Neural progenitor cell (in vitro differentiated cells): ENCODE results near the gene RPS6KA5. TPM values are rescaled to one million over a fixed set of nuclear protein-coding genes. Genes with fewer than 3 reads are reported as not detected.
A peak's percentile ranks its signal among the peaks of the same experiment; 100 is the strongest.

Source experiments
- DNase-seq: peaks from one replicate; pipeline ENCODE4 v3.0.0-alpha.2; 2016; ENCODE audit warnings: low spot score
- H2AFZ ChIP-seq: fragments of 200-600 bp; sonication (generic); replicated peaks from 2 replicates; pipeline ENCODE4 v1.6.1; 2016; ENCODE audit warnings: antibody characterized with exemption
- H3F3A ChIP-seq: fragments of 200-600 bp; sonication (generic); 2 replicates; pipeline ENCODE4 v1.6.1; 2016; ENCODE audit warnings: antibody characterized with exemption, low read depth
- H3K27ac ChIP-seq: fragments of 200-600 bp; sonication (generic); 2 replicates; pipeline ENCODE4 v1.5.1; 2016; ENCODE audit warnings: mild to moderate bottlenecking
- H3K27me3 ChIP-seq: fragments of 200-600 bp; sonication (generic); 2 replicates; pipeline ENCODE4 v1.6.1; 2016; ENCODE audit warnings: mild to moderate bottlenecking, moderate library complexity
- H3K36me3 ChIP-seq: fragments of 200-600 bp; sonication (generic); 2 replicates; pipeline ENCODE4 v1.5.1; 2016
- H3K4me1 ChIP-seq: fragments of 200-600 bp; sonication (generic); 2 replicates; pipeline ENCODE4 v1.6.1; 2016; ENCODE audit warnings: mixed run types
- H3K4me2 ChIP-seq: fragments of 200-600 bp; sonication (generic); 2 replicates; pipeline ENCODE4 v1.6.1; 2016
- H3K4me3 ChIP-seq: fragments of 200-600 bp; sonication (generic); 2 replicates; pipeline ENCODE4 v1.5.1; 2016
- H3K79me2 ChIP-seq: fragments of 200-600 bp; sonication (generic); 2 replicates; pipeline ENCODE4 v1.6.1; 2016; ENCODE audit warnings: low read depth
- H3K9ac ChIP-seq: fragments of 200-600 bp; sonication (generic); 2 replicates; pipeline ENCODE4 v1.6.1; 2016
- H3K9me3 ChIP-seq: fragments of 200-600 bp; sonication (generic); 2 replicates; pipeline ENCODE4 v1.5.1; 2016; ENCODE audit warnings: low read depth
- H4K20me1 ChIP-seq: fragments of 200-600 bp; sonication (generic); 2 replicates; pipeline ENCODE4 v1.6.1; 2016; ENCODE audit warnings: low read depth
- H3K27ac Mint-ChIP-seq: 3 replicates; pipeline ENCODE4 v1.8.0; 2021; ENCODE audit warnings: mixed read lengths
- H3K27me3 Mint-ChIP-seq: 2 replicates; pipeline ENCODE4 v1.8.0; 2022; ENCODE audit warnings: low read depth, mild to moderate bottlenecking, inconsistent platforms, moderate library complexity, mixed read lengths; ENCODE audit not compliant: insufficient read depth
- H3K36me3 Mint-ChIP-seq: 3 replicates; pipeline ENCODE4 v1.8.0; 2021; ENCODE audit warnings: mixed read lengths
- H3K4me1 Mint-ChIP-seq: 3 replicates; pipeline ENCODE4 v1.8.0; 2021; ENCODE audit warnings: mixed read lengths
- H3K4me3 Mint-ChIP-seq: 3 replicates; pipeline ENCODE4 v1.8.0; 2021; ENCODE audit warnings: mild to moderate bottlenecking, moderate library complexity, mixed read lengths
- H3K9me3 Mint-ChIP-seq: 3 replicates; pipeline ENCODE4 v1.8.0; 2020; ENCODE audit warnings: mixed read lengths
- EZH2 ChIP-seq: fragments of 200-600 bp; sonication (generic); IDR thresholded peaks from 2 replicates; pipeline ENCODE4 v1.6.1; 2017; ENCODE audit warnings: antibody characterized with exemption, mild to moderate bottlenecking, moderate library complexity
- EZH2phosphoT487 ChIP-seq: fragments of 200-600 bp; sonication (generic); IDR thresholded peaks from 2 replicates; pipeline ENCODE4 v1.6.1; 2017; ENCODE audit warnings: antibody characterized with exemption
- total RNA-seq: library from RNA; depleted of rRNA; stranded (reverse); fragments of >200 nt; gene quantifications from 2 replicates; pipeline ENCODE4 v1.2.3, GENCODE V29; 2015; ENCODE audit warnings: low replicate concordance
- TF ChIP-seq, protein P1 (sequence below): fragments of 200-600 bp; sonication (generic); IDR thresholded peaks from 2 replicates; pipeline ENCODE4 v1.5.1; 2017; ENCODE audit warnings: antibody characterized with exemption, mild to moderate bottlenecking

Gene RPS6KA5
- total RNA-seq, 1 donor from 2014 or later, result 8.3 TPM

DNA sequence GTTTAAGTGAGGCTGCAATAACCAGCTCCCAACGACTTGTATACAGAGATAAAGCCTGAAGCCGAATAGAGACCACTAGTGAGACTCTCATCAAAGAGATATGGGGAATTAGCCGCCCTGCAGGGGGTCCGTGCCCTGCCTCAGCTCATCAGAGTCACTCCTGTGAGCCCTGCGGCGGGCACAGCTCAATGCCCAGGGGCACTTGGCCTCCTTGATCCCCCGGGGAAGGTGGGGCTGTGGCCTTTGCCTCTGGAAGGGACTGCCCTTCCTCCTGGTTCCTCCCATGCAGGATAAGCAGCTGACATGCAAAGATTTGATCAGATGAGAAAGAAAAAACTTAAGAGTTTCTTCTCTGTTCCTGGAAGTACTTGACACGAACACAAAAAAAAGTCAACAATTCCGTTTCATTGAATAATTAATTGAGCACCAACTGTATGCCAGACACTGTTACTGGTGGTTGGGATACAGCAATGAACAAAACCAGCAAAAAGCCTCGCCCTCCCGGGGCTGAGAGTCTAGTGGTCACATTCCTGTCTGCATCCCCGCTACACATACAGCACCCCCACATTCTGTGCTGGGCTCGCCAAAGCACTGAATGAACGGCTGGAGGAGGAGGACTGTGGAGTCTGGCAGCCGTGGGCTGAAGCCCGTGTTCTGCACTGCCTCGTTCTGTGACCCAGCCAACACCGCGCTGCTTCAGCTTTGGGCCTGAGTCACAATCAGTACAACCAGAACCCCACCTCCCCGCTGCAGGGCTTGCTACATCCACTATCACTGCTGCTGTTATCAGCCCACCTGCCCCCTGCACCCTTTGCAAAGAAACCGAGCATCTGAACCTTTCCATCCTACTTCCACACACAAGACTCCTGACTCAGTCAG lies 254.5 kb downstream of the RPS6KA5 start:
- peak overlapping the region; percentile 4 for H3K27ac Mint-ChIP-seq
- peaks cover 31% of the 10 kb centered on the region for H3K4me1 Mint-ChIP-seq
- TF ChIP-seq, protein P1, sequence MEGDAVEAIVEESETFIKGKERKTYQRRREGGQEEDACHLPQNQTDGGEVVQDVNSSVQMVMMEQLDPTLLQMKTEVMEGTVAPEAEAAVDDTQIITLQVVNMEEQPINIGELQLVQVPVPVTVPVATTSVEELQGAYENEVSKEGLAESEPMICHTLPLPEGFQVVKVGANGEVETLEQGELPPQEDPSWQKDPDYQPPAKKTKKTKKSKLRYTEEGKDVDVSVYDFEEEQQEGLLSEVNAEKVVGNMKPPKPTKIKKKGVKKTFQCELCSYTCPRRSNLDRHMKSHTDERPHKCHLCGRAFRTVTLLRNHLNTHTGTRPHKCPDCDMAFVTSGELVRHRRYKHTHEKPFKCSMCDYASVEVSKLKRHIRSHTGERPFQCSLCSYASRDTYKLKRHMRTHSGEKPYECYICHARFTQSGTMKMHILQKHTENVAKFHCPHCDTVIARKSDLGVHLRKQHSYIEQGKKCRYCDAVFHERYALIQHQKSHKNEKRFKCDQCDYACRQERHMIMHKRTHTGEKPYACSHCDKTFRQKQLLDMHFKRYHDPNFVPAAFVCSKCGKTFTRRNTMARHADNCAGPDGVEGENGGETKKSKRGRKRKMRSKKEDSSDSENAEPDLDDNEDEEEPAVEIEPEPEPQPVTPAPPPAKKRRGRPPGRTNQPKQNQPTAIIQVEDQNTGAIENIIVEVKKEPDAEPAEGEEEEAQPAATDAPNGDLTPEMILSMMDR, result no peak
- no peak for TF ChIP-seq EZH2
- no peak for TF ChIP-seq EZH2phosphoT487
- Histone ChIP-seq H3K4me2 (no peak overlapping the region), H3K79me2 (no peaks in the 10 kb centered on the region), H3K36me3 (no peaks in the 10 kb centered on the region), H4K20me1 (no peaks in the 10 kb centered on the region), H3F3A (no peaks in the 10 kb centered on the region), H3K4me3 (no peak overlapping the region), H3K4me1 (no peaks in the 10 kb centered on the region), H3K27ac (no peak overlapping the region), H3K9me3 (no peaks in the 10 kb centered on the region), H2AFZ (no peak overlapping the region), H3K9ac (no peak overlapping the region), H3K27me3 (no peaks in the 10 kb centered on the region)
- peaks cover 2% of the 10 kb centered on the region for H3K36me3 Mint-ChIP-seq
- no peak overlapping the region for H3K4me3 Mint-ChIP-seq
- peak; percentile 24 for DNase-seq
- H3K27me3 Mint-ChIP-seq, result peaks cover 5% of the 10 kb centered on the region
- no peaks in the 10 kb centered on the region for H3K9me3 Mint-ChIP-seq

DNA sequence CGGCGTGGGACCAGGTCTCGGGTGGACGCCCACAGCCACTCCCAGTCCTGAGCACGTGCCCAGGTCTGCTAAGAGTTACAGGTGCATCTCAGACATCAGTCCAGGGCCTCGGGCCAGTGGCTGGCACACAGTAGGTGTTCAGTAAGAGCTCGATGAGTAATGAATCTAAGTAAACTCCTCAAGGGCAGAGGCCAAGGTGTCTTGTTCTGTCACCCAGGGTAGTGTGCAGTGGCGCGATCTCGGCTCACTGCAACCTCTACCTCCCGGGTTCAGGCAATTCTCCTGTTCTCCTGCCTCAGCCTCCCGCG lies 255.4 kb downstream of the RPS6KA5 start:
- no peak for DNase-seq
- no peaks in the 10 kb centered on the region for H3K4me1 ChIP-seq
- no peaks in the 10 kb centered on the region for H3K27me3 ChIP-seq
- H2AFZ ChIP-seq, result no peak overlapping the region
- H3K9me3 ChIP-seq, result no peaks in the 10 kb centered on the region
- no peak overlapping the region for H3K9ac ChIP-seq
- TF ChIP-seq, protein P1, result no peak
- no peak for TF ChIP-seq EZH2
- TF ChIP-seq EZH2phosphoT487, result no peak
- no peaks in the 10 kb centered on the region for H3F3A ChIP-seq
- H3K4me3 Mint-ChIP-seq, result no peak overlapping the region
- H3K79me2 ChIP-seq, result no peaks in the 10 kb centered on the region
- peaks cover 10% of the 10 kb centered on the region for H3K27me3 Mint-ChIP-seq
- no peak overlapping the region for H3K4me2 ChIP-seq
- H3K9me3 Mint-ChIP-seq, result no peaks in the 10 kb centered on the region
- peaks cover 29% of the 10 kb centered on the region for H3K4me1 Mint-ChIP-seq
- H3K27ac Mint-ChIP-seq, result no peak overlapping the region
- no peak overlapping the region for H3K4me3 ChIP-seq
- peaks cover 2% of the 10 kb centered on the region for H3K36me3 Mint-ChIP-seq
- H4K20me1 ChIP-seq, result no peaks in the 10 kb centered on the region
- H3K36me3 ChIP-seq, result no peaks in the 10 kb centered on the region
- no peak overlapping the region for H3K27ac ChIP-seq

DNA sequence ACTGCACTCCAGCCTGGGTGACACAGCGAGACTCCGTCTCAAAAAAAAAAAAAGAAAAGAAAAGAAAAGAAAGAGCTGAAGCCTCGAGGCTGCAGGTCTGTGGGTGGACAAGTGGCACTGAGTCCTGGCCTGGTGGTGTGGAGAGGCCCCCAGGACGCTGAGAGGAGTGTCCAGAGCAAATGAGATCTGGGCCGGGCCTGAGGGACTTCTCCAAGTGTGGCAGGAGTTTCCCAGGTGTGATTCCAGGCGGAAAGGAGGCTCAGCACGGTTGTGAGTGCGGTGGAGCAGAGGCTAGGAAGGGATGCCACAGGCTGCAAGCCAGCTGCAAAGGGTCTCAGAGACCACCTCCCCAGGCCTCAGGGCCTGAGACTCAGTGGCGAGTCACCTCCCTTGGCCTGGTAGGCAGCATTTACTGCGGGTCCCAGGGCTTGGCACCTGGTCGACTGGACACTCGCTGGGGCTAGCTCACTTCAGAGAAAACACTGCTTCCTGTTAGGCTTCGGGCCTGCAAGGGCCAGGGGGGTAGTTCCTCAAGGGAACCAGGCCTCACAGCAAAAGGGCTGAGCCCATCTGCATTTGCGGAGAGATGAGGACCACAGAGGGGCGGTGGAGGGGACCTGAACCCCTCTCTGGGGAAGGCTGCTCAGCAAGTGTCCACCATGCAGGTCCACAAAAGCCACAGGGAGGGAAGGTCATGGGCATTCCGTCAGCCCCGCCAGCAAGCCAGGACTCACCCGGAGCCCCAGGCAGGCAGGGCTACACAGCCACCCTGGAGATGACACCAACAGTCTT lies 256.0 kb downstream of the RPS6KA5 start:
- Histone ChIP-seq H2AFZ (no peak overlapping the region), H3K4me2 (no peak overlapping the region), H3K4me1 (no peaks in the 10 kb centered on the region), H3K4me3 (no peak overlapping the region), H3F3A (no peaks in the 10 kb centered on the region), H3K9me3 (no peaks in the 10 kb centered on the region), H3K27me3 (no peaks in the 10 kb centered on the region), H3K79me2 (no peaks in the 10 kb centered on the region), H3K9ac (no peak overlapping the region), H3K36me3 (no peaks in the 10 kb centered on the region), H4K20me1 (no peaks in the 10 kb centered on the region), H3K27ac (no peak overlapping the region)
- peak overlapping the region; percentile 57 for H3K27ac Mint-ChIP-seq
- H3K36me3 Mint-ChIP-seq, result peaks cover 2% of the 10 kb centered on the region
- peaks cover 29% of the 10 kb centered on the region for H3K4me1 Mint-ChIP-seq
- no peak for DNase-seq
- H3K4me3 Mint-ChIP-seq, result no peak overlapping the region
- TF ChIP-seq EZH2, result no peak
- TF ChIP-seq EZH2phosphoT487, result no peak
- TF ChIP-seq, protein P1, result no peak
- peaks cover 10% of the 10 kb centered on the region for H3K27me3 Mint-ChIP-seq
- no peaks in the 10 kb centered on the region for H3K9me3 Mint-ChIP-seq
